Neural progenitor cell (in vitro differentiated cells): ENCODE data around the gene TEAD1. TPM values are rescaled to one million over a fixed set of nuclear protein-coding genes. Genes with fewer than 3 reads are reported as not detected.
A peak's percentile ranks its signal among the peaks of the same experiment; 100 is the strongest.

Experiments
- DNase-seq: peaks from one replicate; pipeline ENCODE4 v3.0.0-alpha.2; 2016; ENCODE audit warnings: low spot score
- H2AFZ ChIP-seq: fragments of 200-600 bp; sonication (generic); replicated peaks from 2 replicates; pipeline ENCODE4 v1.6.1; 2016; ENCODE audit warnings: antibody characterized with exemption
- H3F3A ChIP-seq: fragments of 200-600 bp; sonication (generic); 2 replicates; pipeline ENCODE4 v1.6.1; 2016; ENCODE audit warnings: antibody characterized with exemption, low read depth
- H3K27ac ChIP-seq: fragments of 200-600 bp; sonication (generic); 2 replicates; pipeline ENCODE4 v1.5.1; 2016; ENCODE audit warnings: mild to moderate bottlenecking
- H3K27me3 ChIP-seq: fragments of 200-600 bp; sonication (generic); 2 replicates; pipeline ENCODE4 v1.6.1; 2016; ENCODE audit warnings: mild to moderate bottlenecking, moderate library complexity
- H3K36me3 ChIP-seq: fragments of 200-600 bp; sonication (generic); 2 replicates; pipeline ENCODE4 v1.5.1; 2016
- H3K4me1 ChIP-seq: fragments of 200-600 bp; sonication (generic); 2 replicates; pipeline ENCODE4 v1.6.1; 2016; ENCODE audit warnings: mixed run types
- H3K4me2 ChIP-seq: fragments of 200-600 bp; sonication (generic); 2 replicates; pipeline ENCODE4 v1.6.1; 2016
- H3K4me3 ChIP-seq: fragments of 200-600 bp; sonication (generic); 2 replicates; pipeline ENCODE4 v1.5.1; 2016
- H3K79me2 ChIP-seq: fragments of 200-600 bp; sonication (generic); 2 replicates; pipeline ENCODE4 v1.6.1; 2016; ENCODE audit warnings: low read depth
- H3K9ac ChIP-seq: fragments of 200-600 bp; sonication (generic); 2 replicates; pipeline ENCODE4 v1.6.1; 2016
- H3K9me3 ChIP-seq: fragments of 200-600 bp; sonication (generic); 2 replicates; pipeline ENCODE4 v1.5.1; 2016; ENCODE audit warnings: low read depth
- H4K20me1 ChIP-seq: fragments of 200-600 bp; sonication (generic); 2 replicates; pipeline ENCODE4 v1.6.1; 2016; ENCODE audit warnings: low read depth
- H3K27ac Mint-ChIP-seq: 3 replicates; pipeline ENCODE4 v1.8.0; 2021; ENCODE audit warnings: mixed read lengths
- H3K27me3 Mint-ChIP-seq: 2 replicates; pipeline ENCODE4 v1.8.0; 2022; ENCODE audit warnings: low read depth, mild to moderate bottlenecking, inconsistent platforms, moderate library complexity, mixed read lengths; ENCODE audit not compliant: insufficient read depth
- H3K36me3 Mint-ChIP-seq: 3 replicates; pipeline ENCODE4 v1.8.0; 2021; ENCODE audit warnings: mixed read lengths
- H3K4me1 Mint-ChIP-seq: 3 replicates; pipeline ENCODE4 v1.8.0; 2021; ENCODE audit warnings: mixed read lengths
- H3K4me3 Mint-ChIP-seq: 3 replicates; pipeline ENCODE4 v1.8.0; 2021; ENCODE audit warnings: mild to moderate bottlenecking, moderate library complexity, mixed read lengths
- H3K9me3 Mint-ChIP-seq: 3 replicates; pipeline ENCODE4 v1.8.0; 2020; ENCODE audit warnings: mixed read lengths
- CTCF ChIP-seq: fragments of 200-600 bp; sonication (generic); IDR thresholded peaks from 2 replicates; pipeline ENCODE4 v1.5.1; 2017; ENCODE audit warnings: antibody characterized with exemption, mild to moderate bottlenecking
- EZH2 ChIP-seq: fragments of 200-600 bp; sonication (generic); IDR thresholded peaks from 2 replicates; pipeline ENCODE4 v1.6.1; 2017; ENCODE audit warnings: antibody characterized with exemption, mild to moderate bottlenecking, moderate library complexity
- EZH2phosphoT487 ChIP-seq: fragments of 200-600 bp; sonication (generic); IDR thresholded peaks from 2 replicates; pipeline ENCODE4 v1.6.1; 2017; ENCODE audit warnings: antibody characterized with exemption
- total RNA-seq: library from RNA; depleted of rRNA; stranded (reverse); fragments of >200 nt; gene quantifications from 2 replicates; pipeline ENCODE4 v1.2.3, GENCODE V29; 2015; ENCODE audit warnings: low replicate concordance

TEAD1 gene
- total RNA-seq, 1 donor from 2014 or later: 98.3 TPM

GRCh38 chr11:12717851-12718291 is 43.6 kb downstream of the TEAD1 start:
- no peak for DNase-seq

GRCh38 chr11:12719221-12719620 is 45.0 kb downstream of the TEAD1 start:
- Histone ChIP-seq H3K4me2 (peak overlapping the region; percentile 33), H3K27me3 (no peaks in the 10 kb centered on the region), H4K20me1 (peaks cover 100% of the 10 kb centered on the region), H3K9me3 (no peaks in the 10 kb centered on the region), H3K4me1 (peaks cover 73% of the 10 kb centered on the region), H3K27ac (peak overlapping the region; percentile 1), H3K9ac (no peak overlapping the region), H3F3A (peaks cover 25% of the 10 kb centered on the region), H3K4me3 (no peak overlapping the region), H3K79me2 (peaks cover 100% of the 10 kb centered on the region), H3K36me3 (no peaks in the 10 kb centered on the region), H2AFZ (no peak overlapping the region)
- no peaks in the 10 kb centered on the region for H3K27me3 Mint-ChIP-seq
- no peaks in the 10 kb centered on the region for H3K9me3 Mint-ChIP-seq
- DNase-seq: peak; percentile 55
- peak overlapping the region; percentile 20 for H3K4me3 Mint-ChIP-seq
- no peak overlapping the region for H3K27ac Mint-ChIP-seq
- no peak for TF ChIP-seq EZH2
- TF ChIP-seq CTCF: no peak
- TF ChIP-seq EZH2phosphoT487: no peak
- H3K4me1 Mint-ChIP-seq: peaks cover 86% of the 10 kb centered on the region
- no peaks in the 10 kb centered on the region for H3K36me3 Mint-ChIP-seq

More at GRCh38 chr11:12717851-12718291, 43.6 kb downstream of the TEAD1 start:
- Histone ChIP-seq H3K79me2 (peaks cover 100% of the 10 kb centered on the region), H3K27ac (no peak overlapping the region), H3K9me3 (no peaks in the 10 kb centered on the region), H3K4me1 (peaks cover 66% of the 10 kb centered on the region), H3K4me2 (peak overlapping the region; percentile 33), H3F3A (peaks cover 20% of the 10 kb centered on the region), H3K9ac (no peak overlapping the region), H2AFZ (no peak overlapping the region), H3K4me3 (no peak overlapping the region), H4K20me1 (peaks cover 100% of the 10 kb centered on the region), H3K27me3 (no peaks in the 10 kb centered on the region), H3K36me3 (no peaks in the 10 kb centered on the region)
- Mint-ChIP-seq H3K27me3 (no peaks in the 10 kb centered on the region), H3K27ac (no peak overlapping the region), H3K4me1 (peaks cover 77% of the 10 kb centered on the region), H3K4me3 (no peak overlapping the region), H3K36me3 (no peaks in the 10 kb centered on the region), H3K9me3 (no peaks in the 10 kb centered on the region)
- no peak for TF ChIP-seq EZH2phosphoT487
- no peak for TF ChIP-seq CTCF
- no peak for TF ChIP-seq EZH2

GRCh38 chr11:12721816-12722604 is 47.8 kb downstream of the TEAD1 start:
- peaks cover 12% of the 10 kb centered on the region for H3K36me3 Mint-ChIP-seq
- DNase-seq: no peak
- no peak overlapping the region for H2AFZ ChIP-seq
- no peak overlapping the region for H3K4me2 ChIP-seq
- peaks cover 62% of the 10 kb centered on the region for H3K4me1 ChIP-seq
- no peak for TF ChIP-seq EZH2phosphoT487
- TF ChIP-seq CTCF: no peak
- no peak for TF ChIP-seq EZH2
- H3K9me3 ChIP-seq: no peaks in the 10 kb centered on the region
- H3K36me3 ChIP-seq: no peaks in the 10 kb centered on the region
- no peaks in the 10 kb centered on the region for H3K9me3 Mint-ChIP-seq
- H3F3A ChIP-seq: peaks cover 26% of the 10 kb centered on the region
- no peak overlapping the region for H3K27ac ChIP-seq
- H3K9ac ChIP-seq: no peak overlapping the region
- no peak overlapping the region for H3K4me3 Mint-ChIP-seq
- H3K4me3 ChIP-seq: no peak overlapping the region
- H4K20me1 ChIP-seq: peaks cover 100% of the 10 kb centered on the region
- H3K27ac Mint-ChIP-seq: peak overlapping the region; percentile 24
- peaks cover 100% of the 10 kb centered on the region for H3K79me2 ChIP-seq
- no peaks in the 10 kb centered on the region for H3K27me3 Mint-ChIP-seq
- H3K27me3 ChIP-seq: no peaks in the 10 kb centered on the region
- H3K4me1 Mint-ChIP-seq: peaks cover 84% of the 10 kb centered on the region
